Liver (tissue), 9 donors: Measurements from ENCODE around the gene DLL4. TPM values are rescaled to one million over a fixed set of nuclear protein-coding genes. Genes with fewer than 3 reads are reported as not detected.

ENCODE experiments used
- DNase-seq: peaks from one replicate; pipeline ENCODE4 v3.0.0-alpha.2; 2017; ENCODE audit warnings: low spot score
- H3K27ac ChIP-seq, 2 donors: one replicate each; pipeline ENCODE4 v1.7.0; 2013; ENCODE audit warnings: inconsistent platforms in 2 of 2, low read length in 2 of 2, control low read depth in 1 of 2, low read depth in 1 of 2, mild to moderate bottlenecking in 1 of 2
- H3K27me3 ChIP-seq, 4 donors: one replicate each; pipeline versions ENCODE4 v1.6.1 to v1.7.0; 2013; ENCODE audit warnings: low read length in 3 of 4, inconsistent platforms in 1 of 4, mild to moderate bottlenecking in 1 of 4, moderate library complexity in 1 of 4; ENCODE audit not compliant: control insufficient read depth in 4 of 4, insufficient read depth in 4 of 4
- H3K36me3 ChIP-seq, 4 donors: one replicate each; pipeline versions ENCODE4 v1.6.1 to v1.7.0; 2013; ENCODE audit warnings: low read length in 3 of 4, mild to moderate bottlenecking in 3 of 4, low read depth in 1 of 4, moderate library complexity in 1 of 4; ENCODE audit not compliant: control insufficient read depth in 4 of 4, insufficient read depth in 3 of 4
- H3K4me1 ChIP-seq, 4 donors: one replicate each; pipeline versions ENCODE4 v1.6.1 to v1.7.0; 2013; ENCODE audit warnings: low read length in 3 of 4, mild to moderate bottlenecking in 3 of 4, moderate library complexity in 1 of 4; ENCODE audit not compliant: control insufficient read depth in 4 of 4, insufficient read depth in 4 of 4
- H3K4me3 ChIP-seq, 3 donors: one replicate each; pipeline versions ENCODE4 v1.6.1 to v1.7.0; 2013; ENCODE audit warnings: low read length in 3 of 3, control low read depth in 1 of 3, low read depth in 1 of 3, mild to moderate bottlenecking in 1 of 3
- H3K9ac ChIP-seq, 2 donors: one replicate each; pipeline ENCODE4 v1.7.0; 2013; ENCODE audit warnings: low read length in 2 of 2, mild to moderate bottlenecking in 2 of 2, moderate library complexity in 2 of 2, control low read depth in 1 of 2, low read depth in 1 of 2
- H3K9me3 ChIP-seq, 4 donors: one replicate each; pipeline versions ENCODE4 v1.6.1 to v1.7.0; 2013; ENCODE audit warnings: low read length in 3 of 4; ENCODE audit not compliant: control insufficient read depth in 4 of 4
- EGR1 ChIP-seq, 2 donors: IDR thresholded peaks; 2 replicates each; pipeline ENCODE4 v1.6.1; 2016 to 2018; ENCODE audit warnings: antibody characterized with exemption in 2 of 2, low read depth in 2 of 2
- FOXA1 ChIP-seq: IDR thresholded peaks from 2 replicates; pipeline ENCODE4 v1.6.1; 2016; ENCODE audit warnings: antibody characterized with exemption
- GABPA ChIP-seq, 2 donors: IDR thresholded peaks in 1 of 2; conservative IDR thresholded peaks in 1 of 2; 2 replicates each; pipeline ENCODE4 v1.6.1; 2016; ENCODE audit warnings: antibody characterized with exemption in 2 of 2, mild to moderate bottlenecking in 1 of 2, moderate library complexity in 1 of 2
- JUND ChIP-seq, 2 donors: IDR thresholded peaks; 2 replicates each; pipeline ENCODE4 v1.6.1; 2016; ENCODE audit warnings: antibody characterized with exemption in 2 of 2
- NR2F2 ChIP-seq: IDR thresholded peaks from 2 replicates; pipeline ENCODE4 v1.6.1; 2016; ENCODE audit warnings: antibody characterized with exemption
- RAD21 ChIP-seq, 2 donors: IDR thresholded peaks; 2 replicates each; pipeline ENCODE4 v1.6.1; 2016; ENCODE audit warnings: antibody characterized with exemption in 2 of 2, mild to moderate bottlenecking in 2 of 2
- RXRA ChIP-seq, 2 donors: IDR thresholded peaks; 2 replicates each; pipeline ENCODE4 v1.6.1; 2017 to 2018; ENCODE audit warnings: antibody characterized with exemption in 2 of 2, mild to moderate bottlenecking in 1 of 2
- SP1 ChIP-seq: IDR thresholded peaks from 2 replicates; pipeline ENCODE4 v1.6.1; 2018; ENCODE audit warnings: antibody characterized with exemption, mild to moderate bottlenecking
- TAF1 ChIP-seq: conservative IDR thresholded peaks from 2 replicates; pipeline ENCODE4 v1.6.1; 2016; ENCODE audit warnings: antibody characterized with exemption, mild to moderate bottlenecking
- YY1 ChIP-seq: IDR thresholded peaks from 2 replicates; pipeline ENCODE4 v1.6.1; 2016; ENCODE audit warnings: antibody characterized with exemption, mild to moderate bottlenecking
- WGBS: extraction: QIAGEN DNeasy Blood & Tissue Kit; methylation state at CpG from one replicate; pipeline ENCODE4 v1.1.7; 2013; 5-methylcytosine and 5-hydroxymethylcytosine counted together
- polyA plus RNA-seq, 2 donors: library from polyadenylated mRNA; stranded (reverse) in 1 of 2; unstranded in 1 of 2; fragments of 200-250 nt in 1 of 2; fragments of >200 nt in 1 of 2; fragmentation: Nextera tagmentation in 1 of 2; extraction: Ambion mirVana in 1 of 2; gene quantifications; one replicate each; pipeline versions ENCODE4 v1.2.1 to v1.2.3, GENCODE V29; 2013 to 2015
- total RNA-seq, 2 donors: library from RNA; depleted of rRNA; stranded (reverse); fragments of >200 nt; gene quantifications; one replicate each; pipeline ENCODE4 v1.2.3, GENCODE V29; 2014
- TF ChIP-seq, protein P1 (sequence below): IDR thresholded peaks from 2 replicates; pipeline ENCODE4 v1.6.1; 2016; ENCODE audit warnings: antibody characterized with exemption
- TF ChIP-seq, protein P2 (sequence below): fragments of 150-350 bp; IDR thresholded peaks from 2 replicates; pipeline ENCODE4 v1.5.1; 2017; ENCODE audit warnings: improper control_type of control experiment, low read depth, low read length; ENCODE audit not compliant: missing input control
- TF ChIP-seq, protein P3 (sequence below): IDR thresholded peaks from 2 replicates; pipeline ENCODE4 v1.6.1; 2016; ENCODE audit warnings: antibody characterized with exemption
- TF ChIP-seq, protein P4 (sequence below): IDR thresholded peaks from 2 replicates; pipeline ENCODE4 v1.6.1; 2016; ENCODE audit warnings: antibody characterized with exemption
- TF ChIP-seq, protein P5 (sequence below): IDR thresholded peaks from 2 replicates; pipeline ENCODE4 v1.6.1; 2016; ENCODE audit warnings: antibody characterized with exemption, mild to moderate bottlenecking
- donor health status: healthy.
- donor health status: healthy.
- donor health status: healthy.
- donor health status: healthy.
- donor health status: healthy.

DLL4 gene
- total and polyA plus RNA-seq, 4 donors, result 2.1 to 3.8 (median 3.0) TPM

DNA sequence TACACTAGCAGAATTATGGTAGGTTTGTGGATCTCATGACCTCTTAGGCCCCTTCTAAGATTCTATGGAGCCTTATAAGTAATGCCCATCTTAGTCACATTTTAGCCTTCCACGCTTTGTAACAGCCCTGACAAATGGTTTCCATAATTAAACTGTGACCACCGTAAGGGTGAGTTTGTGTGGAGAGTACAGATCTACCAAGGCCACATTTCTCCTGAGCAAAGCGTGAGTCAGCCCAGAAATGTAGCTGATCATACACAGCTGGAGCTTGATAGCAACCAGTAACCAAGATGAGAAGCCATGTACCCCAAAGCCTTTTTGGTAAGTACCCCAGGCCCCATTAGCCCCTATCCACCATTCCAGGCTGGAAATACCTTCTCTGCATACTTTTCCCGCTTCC lies 55.8 kb downstream of the DLL4 start:
- Histone ChIP-seq H3K4me1 (no peaks in the 10 kb centered on the region), H3K27me3 (no peaks in the 10 kb centered on the region), H3K9me3 (no peaks in the 10 kb centered on the region), H3K27ac (no peak overlapping the region), H3K36me3 (peaks cover 11 to 70% (median 65%) of the 10 kb centered on the region in 4 donors), H3K9ac (no peak overlapping the region), H3K4me3 (no peak overlapping the region)
- TF ChIP-seq, protein P1, sequence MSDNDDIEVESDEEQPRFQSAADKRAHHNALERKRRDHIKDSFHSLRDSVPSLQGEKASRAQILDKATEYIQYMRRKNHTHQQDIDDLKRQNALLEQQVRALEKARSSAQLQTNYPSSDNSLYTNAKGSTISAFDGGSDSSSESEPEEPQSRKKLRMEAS, result no peak
- TF ChIP-seq, protein P2, sequence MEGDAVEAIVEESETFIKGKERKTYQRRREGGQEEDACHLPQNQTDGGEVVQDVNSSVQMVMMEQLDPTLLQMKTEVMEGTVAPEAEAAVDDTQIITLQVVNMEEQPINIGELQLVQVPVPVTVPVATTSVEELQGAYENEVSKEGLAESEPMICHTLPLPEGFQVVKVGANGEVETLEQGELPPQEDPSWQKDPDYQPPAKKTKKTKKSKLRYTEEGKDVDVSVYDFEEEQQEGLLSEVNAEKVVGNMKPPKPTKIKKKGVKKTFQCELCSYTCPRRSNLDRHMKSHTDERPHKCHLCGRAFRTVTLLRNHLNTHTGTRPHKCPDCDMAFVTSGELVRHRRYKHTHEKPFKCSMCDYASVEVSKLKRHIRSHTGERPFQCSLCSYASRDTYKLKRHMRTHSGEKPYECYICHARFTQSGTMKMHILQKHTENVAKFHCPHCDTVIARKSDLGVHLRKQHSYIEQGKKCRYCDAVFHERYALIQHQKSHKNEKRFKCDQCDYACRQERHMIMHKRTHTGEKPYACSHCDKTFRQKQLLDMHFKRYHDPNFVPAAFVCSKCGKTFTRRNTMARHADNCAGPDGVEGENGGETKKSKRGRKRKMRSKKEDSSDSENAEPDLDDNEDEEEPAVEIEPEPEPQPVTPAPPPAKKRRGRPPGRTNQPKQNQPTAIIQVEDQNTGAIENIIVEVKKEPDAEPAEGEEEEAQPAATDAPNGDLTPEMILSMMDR, result no peak
- TF ChIP-seq, protein P3, sequence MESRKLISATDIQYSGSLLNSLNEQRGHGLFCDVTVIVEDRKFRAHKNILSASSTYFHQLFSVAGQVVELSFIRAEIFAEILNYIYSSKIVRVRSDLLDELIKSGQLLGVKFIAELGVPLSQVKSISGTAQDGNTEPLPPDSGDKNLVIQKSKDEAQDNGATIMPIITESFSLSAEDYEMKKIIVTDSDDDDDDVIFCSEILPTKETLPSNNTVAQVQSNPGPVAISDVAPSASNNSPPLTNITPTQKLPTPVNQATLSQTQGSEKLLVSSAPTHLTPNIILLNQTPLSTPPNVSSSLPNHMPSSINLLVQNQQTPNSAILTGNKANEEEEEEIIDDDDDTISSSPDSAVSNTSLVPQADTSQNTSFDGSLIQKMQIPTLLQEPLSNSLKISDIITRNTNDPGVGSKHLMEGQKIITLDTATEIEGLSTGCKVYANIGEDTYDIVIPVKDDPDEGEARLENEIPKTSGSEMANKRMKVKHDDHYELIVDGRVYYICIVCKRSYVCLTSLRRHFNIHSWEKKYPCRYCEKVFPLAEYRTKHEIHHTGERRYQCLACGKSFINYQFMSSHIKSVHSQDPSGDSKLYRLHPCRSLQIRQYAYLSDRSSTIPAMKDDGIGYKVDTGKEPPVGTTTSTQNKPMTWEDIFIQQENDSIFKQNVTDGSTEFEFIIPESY, result no peak
- TF ChIP-seq, protein P4, sequence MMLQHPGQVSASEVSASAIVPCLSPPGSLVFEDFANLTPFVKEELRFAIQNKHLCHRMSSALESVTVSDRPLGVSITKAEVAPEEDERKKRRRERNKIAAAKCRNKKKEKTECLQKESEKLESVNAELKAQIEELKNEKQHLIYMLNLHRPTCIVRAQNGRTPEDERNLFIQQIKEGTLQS, result no peak
- TF ChIP-seq TAF1 (no peak), RXRA (IDR thresholded peaks at IDR 0.05) (no peak), EGR1 (IDR thresholded peaks at IDR 0.05; ENCODE audit: low read depth in 2 of 2) (no peak), YY1 (no peak), GABPA (IDR thresholded peaks at IDR 0.05 in 1 of 2, conservative IDR thresholded peaks at IDR 0.05 in 1 of 2) (no peak), NR2F2 (no peak), RAD21 (IDR thresholded peaks at IDR 0.05) (no peak), JUND (IDR thresholded peaks at IDR 0.05) (no peak)
- TF ChIP-seq, protein P5, sequence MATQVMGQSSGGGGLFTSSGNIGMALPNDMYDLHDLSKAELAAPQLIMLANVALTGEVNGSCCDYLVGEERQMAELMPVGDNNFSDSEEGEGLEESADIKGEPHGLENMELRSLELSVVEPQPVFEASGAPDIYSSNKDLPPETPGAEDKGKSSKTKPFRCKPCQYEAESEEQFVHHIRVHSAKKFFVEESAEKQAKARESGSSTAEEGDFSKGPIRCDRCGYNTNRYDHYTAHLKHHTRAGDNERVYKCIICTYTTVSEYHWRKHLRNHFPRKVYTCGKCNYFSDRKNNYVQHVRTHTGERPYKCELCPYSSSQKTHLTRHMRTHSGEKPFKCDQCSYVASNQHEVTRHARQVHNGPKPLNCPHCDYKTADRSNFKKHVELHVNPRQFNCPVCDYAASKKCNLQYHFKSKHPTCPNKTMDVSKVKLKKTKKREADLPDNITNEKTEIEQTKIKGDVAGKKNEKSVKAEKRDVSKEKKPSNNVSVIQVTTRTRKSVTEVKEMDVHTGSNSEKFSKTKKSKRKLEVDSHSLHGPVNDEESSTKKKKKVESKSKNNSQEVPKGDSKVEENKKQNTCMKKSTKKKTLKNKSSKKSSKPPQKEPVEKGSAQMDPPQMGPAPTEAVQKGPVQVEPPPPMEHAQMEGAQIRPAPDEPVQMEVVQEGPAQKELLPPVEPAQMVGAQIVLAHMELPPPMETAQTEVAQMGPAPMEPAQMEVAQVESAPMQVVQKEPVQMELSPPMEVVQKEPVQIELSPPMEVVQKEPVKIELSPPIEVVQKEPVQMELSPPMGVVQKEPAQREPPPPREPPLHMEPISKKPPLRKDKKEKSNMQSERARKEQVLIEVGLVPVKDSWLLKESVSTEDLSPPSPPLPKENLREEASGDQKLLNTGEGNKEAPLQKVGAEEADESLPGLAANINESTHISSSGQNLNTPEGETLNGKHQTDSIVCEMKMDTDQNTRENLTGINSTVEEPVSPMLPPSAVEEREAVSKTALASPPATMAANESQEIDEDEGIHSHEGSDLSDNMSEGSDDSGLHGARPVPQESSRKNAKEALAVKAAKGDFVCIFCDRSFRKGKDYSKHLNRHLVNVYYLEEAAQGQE, result no peak
- DNase-seq, result no peak
- WGBS, result 98% methylated on average over 4 of the region's 4 CpGs

DNA sequence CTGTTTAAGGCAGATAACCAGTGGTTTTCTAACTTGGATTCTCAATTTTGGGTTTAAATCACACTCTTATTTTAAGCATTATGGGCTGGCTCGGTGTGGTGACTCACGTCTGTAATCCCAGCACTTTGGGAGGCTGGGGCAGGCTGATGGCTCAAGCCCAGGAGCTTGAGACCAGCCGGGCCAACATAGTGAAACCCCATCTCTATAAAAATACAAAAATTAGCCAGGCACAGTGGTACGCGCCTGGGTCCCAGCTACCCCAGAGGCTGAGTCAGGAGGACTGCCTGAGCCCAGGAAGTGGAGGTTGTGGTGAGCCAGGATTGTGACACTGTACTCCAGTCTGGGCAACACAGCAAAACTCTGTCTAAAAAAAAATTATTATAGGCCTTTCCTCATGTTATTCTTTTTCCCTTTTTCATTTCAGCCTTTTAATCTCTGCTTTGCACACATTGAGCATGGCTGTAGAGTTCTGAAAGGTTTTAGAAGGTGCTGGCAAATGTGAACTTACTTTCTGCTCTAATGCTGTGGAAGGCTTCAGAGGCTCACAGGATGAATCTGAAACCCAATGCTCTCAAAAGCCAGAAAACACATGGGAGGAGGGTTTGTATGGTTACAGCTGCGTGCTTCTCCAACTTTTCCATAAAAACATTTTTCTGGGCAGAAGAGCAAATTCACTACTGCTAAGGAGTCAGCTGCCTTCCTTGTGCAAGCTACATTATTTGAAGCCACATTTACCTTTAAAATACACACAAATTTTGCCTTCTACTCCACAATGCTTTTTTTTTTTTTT lies 56.6 kb downstream of the DLL4 start:
- Histone ChIP-seq H3K27me3 (no peaks in the 10 kb centered on the region), H3K36me3 (peaks cover 9 to 63% (median 60%) of the 10 kb centered on the region in 4 donors), H3K4me3 (no peak overlapping the region), H3K27ac (no peak overlapping the region), H3K9ac (no peak overlapping the region), H3K4me1 (no peaks in the 10 kb centered on the region), H3K9me3 (no peaks in the 10 kb centered on the region)
- no peak for TF ChIP-seq NR2F2
- no peak for TF ChIP-seq GABPA (IDR thresholded peaks at IDR 0.05 in 1 of 2, conservative IDR thresholded peaks at IDR 0.05 in 1 of 2)
- no peak for TF ChIP-seq FOXA1
- no peak for TF ChIP-seq SP1
- TF ChIP-seq JUND (IDR thresholded peaks at IDR 0.05), result no peak
- no peak for TF ChIP-seq RXRA (IDR thresholded peaks at IDR 0.05)
- DNase-seq, result no peak
- 94% methylated on average over 6 of the region's 6 CpGs for WGBS
